H9 (cell line): ENCODE results near the gene PLXNA4. TPM values are rescaled to one million over a fixed set of nuclear protein-coding genes. Genes with fewer than 3 reads are reported as not detected.

Experiments used
- DNase-seq: peaks from one replicate; pipeline ENCODE4 v3.0.0-alpha.2; 2017
- H2AFZ ChIP-seq: one replicate; pipeline ENCODE4 v1.6.1; 2013; ENCODE audit warnings: mild to moderate bottlenecking, low read length, control low read depth, moderate library complexity
- H2AK5ac ChIP-seq: 2 replicates; pipeline ENCODE4 v1.6.1; 2013; ENCODE audit warnings: low read length, control low read depth, mixed read lengths; ENCODE audit not compliant: insufficient read length
- H2BK120ac ChIP-seq: one replicate; pipeline ENCODE4 v1.6.1; 2013; ENCODE audit warnings: low read depth, mild to moderate bottlenecking, low read length, control low read depth, inconsistent platforms; ENCODE audit not compliant: poor library complexity, severe bottlenecking
- H2BK12ac ChIP-seq: 2 replicates; pipeline ENCODE4 v1.6.1; 2013; ENCODE audit warnings: low read length, control low read depth, mixed read lengths, low read depth; ENCODE audit not compliant: insufficient read length
- H2BK15ac ChIP-seq: 2 replicates; pipeline ENCODE4 v1.6.1; 2013; ENCODE audit warnings: low read depth, low read length, control low read depth
- H2BK20ac ChIP-seq: one replicate; pipeline ENCODE4 v1.6.1; 2013; ENCODE audit warnings: low read depth, mild to moderate bottlenecking, low read length, control low read depth, inconsistent platforms; ENCODE audit not compliant: poor library complexity, severe bottlenecking
- H2BK5ac ChIP-seq: 2 replicates; pipeline ENCODE4 v1.6.1; 2013; ENCODE audit warnings: low read length, control low read depth, mixed read lengths; ENCODE audit not compliant: insufficient read length
- H3K14ac ChIP-seq: 2 replicates; pipeline ENCODE4 v1.6.1; 2013; ENCODE audit warnings: low read length, control low read depth; ENCODE audit not compliant: insufficient read depth
- H3K18ac ChIP-seq: 2 replicates; pipeline ENCODE4 v1.6.1; 2013; ENCODE audit warnings: low read depth, mild to moderate bottlenecking, mixed read lengths, low read length, control low read depth; ENCODE audit not compliant: insufficient read length
- H3K23ac ChIP-seq: 2 replicates; pipeline ENCODE4 v1.6.1; 2013; ENCODE audit warnings: low read length, control low read depth, mixed read lengths, low read depth; ENCODE audit not compliant: insufficient read length
- H3K23me2 ChIP-seq: 2 replicates; pipeline ENCODE4 v1.6.1; 2013; ENCODE audit warnings: low read depth, mild to moderate bottlenecking, mixed read lengths, low read length, control low read depth; ENCODE audit not compliant: insufficient read length, poor library complexity, severe bottlenecking
- H3K27ac ChIP-seq: 2 replicates; pipeline ENCODE4 v1.5.1; 2013; ENCODE audit warnings: low read length, control low read depth, mixed read lengths, low read depth; ENCODE audit not compliant: insufficient read length
- H3K27me3 ChIP-seq: 2 replicates; pipeline ENCODE4 v1.6.1; 2013; ENCODE audit warnings: low read length, control low read depth, inconsistent platforms; ENCODE audit not compliant: insufficient read depth
- H3K4ac ChIP-seq: 2 replicates; pipeline ENCODE4 v1.6.1; 2013; ENCODE audit warnings: low read depth, mild to moderate bottlenecking, control low read depth, inconsistent platforms, low read length, moderate library complexity
- H3K4me1 ChIP-seq: 2 replicates; pipeline ENCODE4 v1.6.1; 2013; ENCODE audit warnings: low read length, control low read depth, inconsistent platforms; ENCODE audit not compliant: insufficient read depth
- H3K4me2 ChIP-seq: 2 replicates; pipeline ENCODE4 v1.6.1; 2013; ENCODE audit warnings: low read length, control low read depth, mixed read lengths; ENCODE audit not compliant: insufficient read length, insufficient read depth
- H3K56ac ChIP-seq: 2 replicates; pipeline ENCODE4 v1.6.1; 2013; ENCODE audit warnings: low read depth, mild to moderate bottlenecking, mixed read lengths, low read length, control low read depth; ENCODE audit not compliant: insufficient read length
- H3K79me1 ChIP-seq: 2 replicates; pipeline ENCODE4 v1.6.1; 2013; ENCODE audit warnings: low read depth, mild to moderate bottlenecking, moderate library complexity, low read length, control low read depth, inconsistent platforms; ENCODE audit not compliant: insufficient read depth, poor library complexity, severe bottlenecking
- H3K79me2 ChIP-seq: 2 replicates; pipeline ENCODE4 v1.6.1; 2013; ENCODE audit warnings: low read length, control low read depth, inconsistent platforms; ENCODE audit not compliant: insufficient read depth
- H3K9ac ChIP-seq: 2 replicates; pipeline ENCODE4 v1.6.1; 2013; ENCODE audit warnings: low read length, control low read depth, mixed read lengths; ENCODE audit not compliant: insufficient read length; ENCODE audit errors: extremely low read depth
- H3K9me3 ChIP-seq: one replicate; pipeline ENCODE4 v1.6.1; 2013; ENCODE audit warnings: low read depth, low read length, inconsistent platforms; ENCODE audit not compliant: control insufficient read depth
- H3T11ph ChIP-seq: one replicate; pipeline ENCODE4 v1.6.1; 2013; ENCODE audit warnings: mild to moderate bottlenecking, low read length, control low read depth, inconsistent platforms
- H4K20me1 ChIP-seq: one replicate; pipeline ENCODE4 v1.6.1; 2013; ENCODE audit not compliant: control insufficient read depth, insufficient read length, insufficient read depth
- H4K5ac ChIP-seq: 2 replicates; pipeline ENCODE4 v1.6.1; 2013; ENCODE audit warnings: low read depth, mild to moderate bottlenecking, mixed read lengths, low read length, control low read depth; ENCODE audit not compliant: insufficient read length
- H4K8ac ChIP-seq: replicated peaks from 2 replicates; pipeline ENCODE4 v1.6.1; 2013; ENCODE audit warnings: low read length, control low read depth, mixed read lengths, low read depth; ENCODE audit not compliant: insufficient read length
- H4K91ac ChIP-seq: 2 replicates; pipeline ENCODE4 v1.6.1; 2013; ENCODE audit warnings: low read depth, mild to moderate bottlenecking, moderate library complexity, mixed read lengths, low read length, control low read depth; ENCODE audit not compliant: insufficient read length
- H3K27ac Mint-ChIP-seq, 3 experiments: 2 replicates in 2 of 3; 3 replicates in 1 of 3; pipeline ENCODE4 v1.8.0; 2020 to 2021; ENCODE audit warnings: mixed read lengths in 3 of 3, mild to moderate bottlenecking in 1 of 3, moderate library complexity in 1 of 3
- H3K27me3 Mint-ChIP-seq: 2 replicates; pipeline ENCODE4 v1.8.0; 2021; ENCODE audit warnings: low read depth, mild to moderate bottlenecking, moderate library complexity, mixed read lengths
- H3K36me3 Mint-ChIP-seq, 3 experiments: 2 replicates in 2 of 3; 3 replicates in 1 of 3; pipeline ENCODE4 v1.8.0; 2020 to 2021; ENCODE audit warnings: low read depth in 3 of 3, mixed read lengths in 3 of 3; ENCODE audit not compliant: insufficient read depth in 1 of 3
- H3K4me1 Mint-ChIP-seq, 2 experiments: 2 replicates each; pipeline ENCODE4 v1.8.0; 2020; ENCODE audit warnings: mixed read lengths in 2 of 2
- H3K4me3 Mint-ChIP-seq, 2 experiments: 2 replicates in 1 of 2; 3 replicates in 1 of 2; pipeline ENCODE4 v1.8.0; 2020 to 2021; ENCODE audit warnings: mild to moderate bottlenecking in 2 of 2, mixed read lengths in 2 of 2, moderate library complexity in 1 of 2
- H3K9me3 Mint-ChIP-seq, 2 experiments: 2 replicates in 1 of 2; 3 replicates in 1 of 2; pipeline ENCODE4 v1.8.0; 2020; ENCODE audit warnings: mild to moderate bottlenecking in 2 of 2, mixed read lengths in 2 of 2, moderate library complexity in 1 of 2
- WGBS: extraction: QIAGEN DNeasy Blood & Tissue Kit; methylation state at CpG from one replicate; pipeline ENCODE4 v1.1.7; 2013; ENCODE audit warnings: missing lambda C conversion rate, low lambda C conversion rate, mixed read lengths; ENCODE audit not compliant: insufficient read length; ENCODE audit errors: extremely low coverage; 5-methylcytosine and 5-hydroxymethylcytosine counted together
- total RNA-seq: library from RNA; stranded (reverse); gene quantifications from 2 replicates; pipeline ENCODE4 v1.2.1, GENCODE V29; 2021
- TF ChIP-seq, protein P1 (sequence below): fragments of 200-600 bp; sonication (generic); conservative IDR thresholded peaks from 3 replicates; pipeline ENCODE4 v1.8.0; 2021; ENCODE audit warnings: antibody characterized with exemption, mild to moderate bottlenecking

Gene PLXNA4
- total RNA-seq, 1 experiment from 2014 or later: 0.35 TPM

DNA sequence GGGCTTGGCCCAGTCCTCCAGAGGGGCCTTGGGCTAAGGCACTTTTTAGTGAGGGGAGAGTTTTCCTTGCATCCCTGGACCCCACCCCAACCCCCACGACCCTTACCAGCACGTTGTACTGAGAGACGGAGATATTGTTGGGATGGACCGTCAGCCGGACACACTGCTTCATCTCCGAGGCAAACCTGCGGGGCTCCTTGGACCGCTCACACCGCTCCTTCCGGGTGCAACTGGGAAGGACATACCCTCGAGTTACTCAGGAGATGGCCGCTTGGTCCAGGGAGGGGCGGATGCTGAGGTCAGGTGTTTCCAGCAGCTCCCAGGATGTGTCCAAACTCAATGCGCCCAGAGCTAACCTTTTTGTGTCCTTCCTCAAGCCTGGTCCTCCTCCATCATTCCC, 348.0 kb downstream of the PLXNA4 start:
- H4K5ac ChIP-seq: no peak overlapping the region
- no peaks in the 10 kb centered on the region for H4K20me1 ChIP-seq
- H2BK15ac ChIP-seq: no peak overlapping the region
- no peak overlapping the region for H2AFZ ChIP-seq
- no peak overlapping the region for H3K56ac ChIP-seq
- H3K9ac ChIP-seq: no peak overlapping the region
- peaks cover 20% of the 10 kb centered on the region for H3K27me3 Mint-ChIP-seq
- no peak overlapping the region for H3K4me2 ChIP-seq
- no peaks in the 10 kb centered on the region for H3K23me2 ChIP-seq
- H3K79me1 ChIP-seq: no peaks in the 10 kb centered on the region
- WGBS: no CpG with 5 or more reads among the region's 14 CpGs
- no peaks in the 10 kb centered on the region for H3K9me3 ChIP-seq
- no peak overlapping the region for H2AK5ac ChIP-seq
- H3K27me3 ChIP-seq: no peaks in the 10 kb centered on the region
- no peak overlapping the region for H3K18ac ChIP-seq
- H3K27ac ChIP-seq: no peak overlapping the region
- H3K23ac ChIP-seq: no peak overlapping the region
- H3K4me1 ChIP-seq: peaks cover 2% of the 10 kb centered on the region; the same call in 1 of the 2 replicates
- H3K4ac ChIP-seq: no peak overlapping the region
- TF ChIP-seq, protein P1, sequence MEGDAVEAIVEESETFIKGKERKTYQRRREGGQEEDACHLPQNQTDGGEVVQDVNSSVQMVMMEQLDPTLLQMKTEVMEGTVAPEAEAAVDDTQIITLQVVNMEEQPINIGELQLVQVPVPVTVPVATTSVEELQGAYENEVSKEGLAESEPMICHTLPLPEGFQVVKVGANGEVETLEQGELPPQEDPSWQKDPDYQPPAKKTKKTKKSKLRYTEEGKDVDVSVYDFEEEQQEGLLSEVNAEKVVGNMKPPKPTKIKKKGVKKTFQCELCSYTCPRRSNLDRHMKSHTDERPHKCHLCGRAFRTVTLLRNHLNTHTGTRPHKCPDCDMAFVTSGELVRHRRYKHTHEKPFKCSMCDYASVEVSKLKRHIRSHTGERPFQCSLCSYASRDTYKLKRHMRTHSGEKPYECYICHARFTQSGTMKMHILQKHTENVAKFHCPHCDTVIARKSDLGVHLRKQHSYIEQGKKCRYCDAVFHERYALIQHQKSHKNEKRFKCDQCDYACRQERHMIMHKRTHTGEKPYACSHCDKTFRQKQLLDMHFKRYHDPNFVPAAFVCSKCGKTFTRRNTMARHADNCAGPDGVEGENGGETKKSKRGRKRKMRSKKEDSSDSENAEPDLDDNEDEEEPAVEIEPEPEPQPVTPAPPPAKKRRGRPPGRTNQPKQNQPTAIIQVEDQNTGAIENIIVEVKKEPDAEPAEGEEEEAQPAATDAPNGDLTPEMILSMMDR: no peak
- H4K8ac ChIP-seq: no peak overlapping the region
- no peaks in the 10 kb centered on the region for H3K9me3 Mint-ChIP-seq
- H4K91ac ChIP-seq: no peak overlapping the region
- H2BK120ac ChIP-seq: no peak overlapping the region
- H3K4me1 Mint-ChIP-seq: peaks cover 24 to 33% of the 10 kb centered on the region in 2 experiments
- no peak overlapping the region for H3K4me3 Mint-ChIP-seq
- no peak for DNase-seq
- H3K14ac ChIP-seq: no peak overlapping the region
- no peaks in the 10 kb centered on the region; a peak in 3 of 7 replicates for H3K36me3 Mint-ChIP-seq
- no peak overlapping the region for H2BK12ac ChIP-seq
- H2BK20ac ChIP-seq: no peak overlapping the region
- no peak overlapping the region for H2BK5ac ChIP-seq
- H3T11ph ChIP-seq: no peak overlapping the region
- H3K27ac Mint-ChIP-seq: no peak overlapping the region
- H3K79me2 ChIP-seq: no peaks in the 10 kb centered on the region
